AG20443 (cell line): ENCODE data around the gene SMIM20.
"Not testable (repeated sequence)": the region's sequence is repeated elsewhere in the genome, so short reads cannot be mapped to it uniquely, and the experiment has no call there.

Experiments
- DNase-seq: peaks from one replicate; pipeline ENCODE4 v3.0.0; 2012; ENCODE audit warnings: low spot score, mixed read lengths

SMIM20 gene

DNA sequence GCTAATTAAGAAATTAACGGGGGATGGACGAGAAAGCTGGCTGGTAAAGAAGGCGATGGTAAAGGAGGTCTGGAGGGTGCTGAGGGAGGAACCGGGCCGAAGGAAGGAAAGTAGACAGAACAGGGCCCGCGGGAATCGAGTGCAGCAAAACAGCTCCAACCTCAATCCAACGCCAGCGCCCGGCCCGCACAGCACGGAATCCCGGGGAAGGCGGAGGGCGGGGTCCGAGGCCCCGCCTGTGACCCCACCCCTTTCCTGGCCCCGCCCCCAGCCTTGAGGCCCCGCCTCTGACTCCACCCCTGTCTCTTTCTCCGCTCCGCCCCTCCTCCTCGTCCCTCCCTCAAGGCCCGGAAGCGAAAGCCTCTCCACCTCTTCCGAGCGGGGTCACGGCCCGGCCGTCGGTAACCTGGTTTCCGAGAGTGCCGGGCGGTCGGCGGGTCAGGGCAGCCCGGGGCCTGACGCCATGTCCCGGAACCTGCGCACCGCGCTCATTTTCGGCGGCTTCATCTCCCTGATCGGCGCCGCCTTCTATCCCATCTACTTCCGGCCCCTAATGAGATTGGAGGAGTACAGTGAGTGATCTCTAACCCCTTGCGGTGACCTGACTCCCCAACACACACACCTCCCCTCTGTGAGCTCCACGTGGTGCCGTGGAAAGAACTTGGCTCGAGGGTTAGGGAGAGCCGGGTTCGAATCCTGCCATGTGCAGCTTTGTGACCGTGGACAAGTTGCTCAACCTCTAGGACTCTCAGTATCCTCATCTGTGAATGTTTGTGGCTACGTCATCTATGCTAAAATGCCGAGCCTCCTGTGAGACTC is at the start of gene SMIM20:
Gene SMIM20, plus strand, starts transcription at position 370 of the 819 bp plus-strand sequence. Its CDS starts 94 bp downstream, at position 464.
- peak; percentile 97 for DNase-seq

DNA sequence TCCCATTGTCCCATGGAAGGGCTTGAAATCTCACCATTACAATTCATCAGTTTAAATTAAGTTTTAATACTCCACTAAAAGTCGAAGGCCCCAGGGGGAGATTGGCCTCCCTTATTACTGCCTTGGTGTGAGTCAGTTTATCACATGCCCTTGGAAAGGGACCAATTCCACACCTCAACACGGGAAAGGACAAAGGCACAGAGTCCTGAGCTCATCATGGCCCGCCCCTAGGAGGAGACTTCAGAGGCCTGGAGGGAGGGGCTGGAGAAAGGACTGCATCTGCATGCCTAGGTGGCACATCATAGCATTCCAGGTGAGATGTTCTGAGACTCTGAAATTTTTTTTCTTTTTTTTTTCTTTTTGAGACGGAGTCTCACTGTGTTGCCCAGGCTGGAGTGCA is 48.4 kb upstream of the SMIM20 start:
- DNase-seq: peak; percentile 20

DNA sequence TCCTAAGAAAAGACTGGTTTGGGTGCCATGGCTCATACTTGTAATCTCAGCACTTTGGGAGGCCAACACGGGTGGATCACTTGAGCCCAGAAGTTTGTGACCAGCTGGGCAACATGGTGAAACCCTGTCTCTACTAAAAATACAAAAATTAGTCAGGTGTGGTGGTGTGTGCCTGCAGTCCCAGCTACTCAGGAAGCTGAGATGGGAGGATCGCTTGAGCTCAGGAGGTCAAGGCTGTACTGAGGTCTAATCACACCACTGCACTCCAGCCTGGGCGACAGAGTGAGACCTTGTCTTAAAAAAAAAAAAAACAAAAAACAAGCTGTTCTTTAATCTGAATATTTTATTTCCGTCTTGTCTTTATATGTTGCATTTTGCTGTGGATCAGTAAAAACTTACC is 47.6 kb upstream of the SMIM20 start:
- not testable (repeated sequence) for DNase-seq

DNA sequence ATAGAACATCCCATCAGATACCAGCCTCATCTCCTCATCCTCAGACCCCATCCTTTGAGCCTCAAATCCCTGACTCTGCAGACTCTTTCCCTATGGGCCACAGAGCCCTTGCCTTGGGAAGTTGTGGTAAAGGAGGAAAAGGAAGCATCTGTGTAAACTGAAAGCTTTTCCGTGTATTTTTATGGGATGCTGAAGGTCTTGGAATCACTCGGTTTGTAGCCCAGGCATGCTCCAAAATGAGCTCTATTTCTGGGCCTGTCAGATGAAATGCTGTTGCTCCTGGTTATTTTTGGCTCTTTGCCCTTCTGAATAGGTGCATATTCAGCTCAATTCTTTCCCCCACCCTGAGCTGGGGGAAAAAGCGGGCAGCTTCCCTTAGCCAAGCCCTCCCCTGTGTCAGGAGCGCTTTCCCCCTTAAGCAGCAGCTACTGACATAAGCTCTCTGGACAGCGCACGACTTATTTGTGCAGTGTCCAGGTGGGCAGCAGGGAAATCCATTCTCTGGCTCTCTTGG is 46.2 kb upstream of the SMIM20 start:
- DNase-seq: no peak

DNA sequence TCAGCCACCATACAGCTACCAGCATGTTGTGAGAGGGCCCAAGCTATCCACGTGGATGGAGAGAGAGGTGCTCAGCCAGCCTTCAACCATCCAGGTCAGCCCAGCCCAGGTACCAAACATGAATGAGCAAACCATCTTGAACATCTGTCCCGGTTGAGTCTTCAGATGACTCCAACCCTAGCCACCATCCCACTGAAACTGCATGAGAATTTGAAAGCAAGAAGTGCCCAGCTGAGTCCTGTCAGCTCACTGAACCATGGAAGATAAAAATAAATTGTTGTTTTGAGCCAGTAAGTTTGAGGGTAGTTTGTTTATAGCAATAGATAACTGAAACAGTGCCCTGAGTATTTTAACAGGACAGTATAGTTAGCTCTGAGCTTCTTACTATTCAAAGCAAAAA is 43.9 kb upstream of the SMIM20 start:
- no peak for DNase-seq

DNA sequence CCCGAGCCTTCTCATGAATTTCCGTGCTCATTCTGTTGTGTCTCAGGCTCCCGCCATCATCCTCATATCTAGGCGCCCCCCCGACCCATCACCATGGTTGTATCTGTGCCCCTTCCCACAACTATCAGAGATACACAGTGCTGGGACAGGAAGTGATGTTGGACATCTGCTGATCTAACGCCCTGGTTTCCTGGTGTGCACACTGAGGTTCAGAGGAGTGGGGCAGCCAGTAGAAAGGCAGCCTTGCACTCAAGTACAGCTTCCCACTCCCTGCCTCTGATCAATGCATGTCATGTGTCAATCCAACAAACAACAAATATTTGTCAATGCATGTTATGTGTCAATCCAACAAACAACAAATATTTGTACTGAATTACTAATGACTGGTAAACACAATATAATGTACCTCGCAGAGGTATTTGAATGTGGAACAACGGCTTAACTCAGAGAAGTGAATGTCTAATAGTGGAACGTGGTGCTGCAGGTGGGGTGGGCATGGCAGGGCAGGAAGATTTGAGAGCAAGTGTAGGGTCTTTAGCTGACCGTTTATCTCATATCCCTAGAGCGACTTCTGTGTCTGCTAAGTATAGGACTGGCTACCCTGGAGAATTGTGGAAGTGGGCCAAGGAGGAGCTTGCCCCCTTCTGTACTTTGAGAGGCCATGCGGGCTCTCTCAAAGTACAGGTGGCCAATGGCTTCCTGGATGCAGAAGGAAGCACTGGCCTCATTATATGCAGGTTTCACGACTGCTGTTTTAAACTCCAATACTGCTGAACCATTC is 41.0 kb upstream of the SMIM20 start:
- DNase-seq: no peak

DNA sequence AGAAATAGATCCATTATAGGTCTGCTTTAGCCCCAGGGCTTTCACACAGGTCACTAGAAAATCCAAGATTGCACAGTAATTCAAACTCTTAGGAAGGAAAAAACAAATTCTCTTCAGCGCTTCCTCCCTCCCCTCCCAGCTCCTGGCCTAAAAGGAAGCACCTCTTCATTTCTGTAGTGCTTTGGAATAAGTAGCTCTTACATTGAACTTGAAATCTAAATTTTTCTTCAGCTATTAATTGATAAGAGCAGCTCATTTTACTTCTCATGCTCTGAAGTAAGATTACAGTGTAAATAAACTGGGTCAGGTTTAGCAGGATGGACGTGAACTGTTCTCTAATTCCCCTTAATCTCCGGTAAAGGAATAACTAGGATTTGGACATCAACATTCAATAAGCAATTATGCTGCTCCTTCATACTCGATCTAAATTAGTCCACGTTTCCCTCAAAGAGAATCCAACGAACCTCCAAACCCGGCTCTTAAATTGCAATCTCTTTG is 40.3 kb upstream of the SMIM20 start:
- DNase-seq: no peak

DNA sequence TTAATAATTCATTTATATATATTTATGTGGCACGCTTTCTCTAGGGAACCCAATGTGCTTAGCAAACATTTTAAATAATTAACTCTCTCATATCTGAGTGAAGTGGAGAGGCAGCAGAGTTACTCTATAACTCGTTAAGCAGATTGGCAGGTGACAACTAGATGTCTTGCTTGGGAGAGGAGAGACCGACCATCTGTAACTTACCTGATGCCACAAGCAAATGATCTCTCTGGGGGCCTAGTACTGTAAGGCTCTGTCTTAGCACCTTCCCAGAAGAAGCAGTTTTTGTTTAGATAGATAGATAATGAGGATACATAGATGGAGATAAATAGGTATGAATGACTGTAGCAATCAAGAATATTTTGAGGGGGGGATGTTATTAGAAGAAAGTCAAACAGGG is 39.4 kb upstream of the SMIM20 start:
- no peak for DNase-seq

DNA sequence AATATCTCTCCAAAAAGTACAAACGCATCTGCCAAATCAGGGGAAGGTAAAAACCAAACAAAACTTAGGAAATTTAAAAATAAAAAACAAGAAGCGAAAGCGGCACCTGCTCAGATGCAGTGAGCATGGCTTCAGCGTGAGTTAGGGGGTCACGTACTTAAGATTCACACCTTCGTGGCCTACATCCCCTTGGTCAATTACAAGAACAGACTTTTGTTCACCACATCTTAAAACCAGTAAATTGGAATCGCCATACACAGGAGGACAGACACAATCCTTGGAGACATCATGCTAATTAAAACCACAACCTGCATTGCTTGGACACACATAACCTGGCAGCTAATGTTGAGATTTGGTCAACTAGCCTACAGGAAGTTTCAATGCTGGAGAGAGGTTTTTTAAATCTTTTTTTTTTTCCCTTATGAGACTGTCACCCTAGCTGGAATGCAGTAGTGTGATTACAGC is 38.7 kb upstream of the SMIM20 start:
- DNase-seq: no peak

DNA sequence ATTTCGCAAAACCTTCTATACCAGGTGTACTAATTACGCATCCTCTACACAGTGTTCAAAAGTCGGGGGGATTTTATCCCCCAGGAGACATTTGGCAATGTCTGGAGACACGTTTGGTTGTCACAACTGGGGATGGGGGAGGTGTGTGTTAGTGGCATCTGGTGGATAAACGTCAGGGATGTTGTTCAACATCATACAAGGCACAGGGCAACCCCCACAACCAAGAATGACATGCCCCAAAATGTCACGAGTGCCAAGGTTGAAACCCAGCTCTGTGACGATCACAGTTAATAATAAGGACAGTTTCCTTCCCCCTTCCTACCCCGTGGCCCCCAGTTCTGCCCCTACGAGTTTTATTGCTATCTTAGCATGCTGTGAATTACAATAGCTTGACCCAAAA is 35.3 kb upstream of the SMIM20 start:
- DNase-seq: no peak

DNA sequence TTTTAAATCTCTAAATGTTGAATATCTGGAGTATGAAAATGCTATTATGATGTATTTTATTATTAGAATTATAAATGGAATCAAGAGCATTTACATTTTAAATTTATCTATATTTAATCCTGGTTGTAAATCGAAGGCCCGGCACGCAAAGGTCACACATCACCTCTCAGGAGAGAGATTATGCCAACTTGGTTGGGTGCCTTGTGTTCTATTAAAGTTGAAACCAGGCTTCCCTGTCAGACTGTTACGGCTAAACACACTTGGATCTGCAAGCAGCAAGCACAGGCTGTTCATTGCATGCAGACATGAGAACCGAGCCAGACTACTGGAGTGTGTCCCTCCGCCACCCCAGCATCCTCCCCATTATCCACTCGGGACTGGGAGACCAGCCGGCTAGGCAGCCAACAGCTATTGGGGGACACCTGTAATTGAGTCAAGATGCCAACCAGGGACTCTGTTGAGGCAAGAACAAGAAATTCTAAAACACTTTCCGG is 34.9 kb upstream of the SMIM20 start:
- DNase-seq: no peak

DNA sequence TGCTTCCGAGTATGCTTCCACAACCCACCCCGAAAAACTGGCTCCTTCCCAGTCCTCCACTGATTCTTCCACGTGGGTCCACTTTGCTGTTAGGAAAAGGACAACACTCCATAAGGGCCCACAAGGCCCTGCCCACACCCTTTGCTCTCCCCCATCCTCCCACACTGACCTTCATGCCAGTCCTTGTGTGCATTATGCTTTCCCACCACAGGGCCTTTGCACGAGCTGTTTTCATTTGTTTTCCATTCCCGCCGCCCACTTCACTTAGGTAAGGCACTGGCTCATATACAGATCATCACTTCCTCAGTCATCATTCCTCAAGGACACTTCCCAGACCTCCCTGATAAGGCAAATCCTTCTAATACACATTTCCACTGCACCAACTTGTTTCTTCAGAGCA is 34.4 kb upstream of the SMIM20 start:
- no peak for DNase-seq

DNA sequence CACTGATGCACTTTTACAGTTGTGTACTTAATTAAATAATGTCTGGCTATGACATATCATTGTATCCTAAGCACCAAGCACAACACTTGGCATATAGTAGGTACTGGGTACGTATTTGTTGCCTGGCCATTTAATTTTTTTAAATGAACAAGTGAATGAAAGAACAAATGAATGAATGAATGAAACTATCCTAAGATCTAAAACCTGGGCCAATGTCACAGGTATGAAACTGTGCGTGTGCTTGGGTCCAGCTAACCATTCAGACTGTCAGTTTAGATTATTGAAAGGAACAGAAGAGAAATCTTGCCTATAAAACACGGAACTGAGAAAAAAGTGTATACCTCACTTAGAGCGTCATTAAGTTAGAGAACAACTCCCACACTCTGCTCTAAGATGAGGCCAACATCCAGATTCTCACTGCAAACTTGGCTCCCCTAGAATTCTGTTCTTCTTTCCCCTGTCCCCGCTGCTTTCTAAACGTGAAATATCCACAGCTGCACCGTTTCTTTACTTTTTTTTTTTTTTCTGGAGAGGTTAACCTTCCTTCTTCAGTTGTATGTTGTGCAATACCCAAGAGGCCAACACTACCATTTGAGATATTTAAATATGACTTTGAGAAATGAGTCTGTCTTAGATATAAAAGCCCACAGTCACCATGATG is 33.9 kb upstream of the SMIM20 start:
- DNase-seq: no peak

DNA sequence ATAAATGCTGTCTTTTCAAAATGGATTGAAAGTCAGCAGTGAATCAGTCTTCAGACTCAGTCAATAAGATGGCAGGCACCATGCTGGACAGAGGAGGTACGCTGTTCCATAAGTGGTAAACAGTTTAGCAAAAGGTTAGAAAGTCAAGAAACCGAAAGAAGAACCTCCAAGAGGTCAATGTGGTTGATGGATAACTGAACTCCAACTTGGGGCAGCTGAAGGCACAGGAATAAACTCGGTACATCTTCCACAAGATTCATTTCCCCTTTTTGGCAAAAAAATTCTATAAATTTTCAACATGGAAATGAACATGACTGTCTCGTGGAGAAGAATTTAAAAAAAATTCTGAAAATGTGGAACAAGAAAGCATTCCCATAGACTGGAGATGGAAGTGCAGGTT is 32.8 kb upstream of the SMIM20 start:
- DNase-seq: no peak

DNA sequence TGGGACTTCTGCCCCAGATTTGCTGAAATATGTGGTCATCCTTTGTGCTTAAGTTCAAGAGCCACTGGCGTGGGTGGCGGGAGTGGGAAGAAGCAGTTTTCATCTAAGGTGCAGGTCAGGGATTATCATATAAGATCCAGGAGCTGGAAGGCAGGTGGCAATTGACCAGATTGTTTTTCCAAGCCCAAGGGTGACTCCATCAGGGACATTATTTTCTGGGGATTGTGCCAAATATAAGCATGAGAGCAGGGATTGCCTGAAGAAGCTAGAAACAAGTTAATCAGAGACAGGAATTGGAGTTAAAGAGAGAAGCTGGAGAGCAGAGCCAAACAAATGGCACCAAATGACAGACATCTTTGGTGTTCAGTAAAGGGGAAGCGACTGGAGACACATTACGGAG is 31.8 kb upstream of the SMIM20 start:
- DNase-seq: no peak

DNA sequence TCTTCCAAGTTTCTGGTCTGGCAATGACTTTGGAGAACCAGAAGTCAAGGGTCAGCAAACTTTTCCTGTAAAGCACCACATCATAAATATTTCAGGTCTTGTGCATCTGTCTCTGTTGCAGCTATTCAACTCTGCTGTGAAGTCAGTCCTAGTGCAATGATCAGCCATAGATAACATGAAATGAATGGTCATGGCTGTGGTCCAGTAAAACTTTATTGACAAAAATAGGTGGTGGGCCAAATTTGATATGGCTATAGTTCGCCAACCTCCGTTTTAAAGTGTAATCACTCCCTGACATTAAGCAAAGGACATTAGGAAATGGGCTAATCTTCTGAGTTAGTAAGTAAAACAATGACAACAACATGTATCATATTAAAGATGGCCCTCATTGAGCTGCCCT is 30.5 kb upstream of the SMIM20 start:
- DNase-seq: no peak

DNA sequence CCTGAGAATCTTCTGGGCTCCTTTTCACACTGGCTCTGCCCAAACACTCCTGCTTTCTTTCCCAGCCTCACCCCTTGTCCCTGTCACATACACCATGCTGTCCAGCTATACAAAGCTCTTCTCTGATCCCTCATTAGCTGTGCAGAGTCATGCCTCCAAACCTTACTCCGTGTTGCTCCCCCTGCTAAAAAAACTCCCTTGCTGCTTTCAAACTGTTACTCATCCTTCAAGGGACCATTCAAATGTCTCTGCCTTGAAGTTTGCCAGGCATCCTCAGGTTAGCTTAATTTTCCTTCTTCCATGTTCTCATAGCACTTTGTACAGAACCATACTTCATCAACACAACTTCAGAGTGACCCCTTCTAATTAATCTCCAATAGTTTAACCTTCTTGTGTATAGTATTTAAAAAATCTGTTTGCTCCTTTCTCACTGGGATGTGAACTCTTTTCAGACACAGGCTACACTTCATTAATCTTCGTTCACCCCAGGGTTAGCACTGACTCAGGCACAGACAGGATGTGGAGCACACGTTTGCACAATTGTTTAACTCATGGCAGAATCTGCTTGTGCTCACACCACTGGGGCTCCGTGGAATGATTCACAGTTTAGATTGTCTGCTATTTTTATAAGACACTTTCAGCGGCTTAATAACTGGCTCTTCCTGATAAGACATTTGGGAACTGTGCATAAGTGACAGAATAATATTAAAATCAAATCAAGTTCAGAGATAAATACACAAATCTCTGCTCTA is 29.8 kb upstream of the SMIM20 start:
- DNase-seq: peak; percentile 41

DNA sequence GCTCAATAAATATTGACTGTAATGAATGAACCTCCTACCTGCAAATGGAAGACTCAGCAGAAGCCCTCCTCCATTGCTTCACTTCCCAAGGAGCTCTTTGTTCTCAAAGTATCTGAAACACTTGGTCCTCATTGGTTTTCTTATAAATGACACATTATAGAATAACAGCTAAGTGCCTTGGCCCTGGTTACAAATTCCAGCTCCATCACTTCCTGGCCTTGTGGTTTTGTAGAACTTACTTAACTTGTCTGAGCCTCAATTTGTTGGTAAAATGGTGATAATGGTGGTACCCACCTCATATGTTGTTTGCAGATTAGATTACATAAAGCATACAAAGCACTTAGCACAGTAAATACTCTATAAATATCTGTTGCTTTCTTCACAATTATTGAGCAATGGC is 25.2 kb upstream of the SMIM20 start:
- DNase-seq: no peak

DNA sequence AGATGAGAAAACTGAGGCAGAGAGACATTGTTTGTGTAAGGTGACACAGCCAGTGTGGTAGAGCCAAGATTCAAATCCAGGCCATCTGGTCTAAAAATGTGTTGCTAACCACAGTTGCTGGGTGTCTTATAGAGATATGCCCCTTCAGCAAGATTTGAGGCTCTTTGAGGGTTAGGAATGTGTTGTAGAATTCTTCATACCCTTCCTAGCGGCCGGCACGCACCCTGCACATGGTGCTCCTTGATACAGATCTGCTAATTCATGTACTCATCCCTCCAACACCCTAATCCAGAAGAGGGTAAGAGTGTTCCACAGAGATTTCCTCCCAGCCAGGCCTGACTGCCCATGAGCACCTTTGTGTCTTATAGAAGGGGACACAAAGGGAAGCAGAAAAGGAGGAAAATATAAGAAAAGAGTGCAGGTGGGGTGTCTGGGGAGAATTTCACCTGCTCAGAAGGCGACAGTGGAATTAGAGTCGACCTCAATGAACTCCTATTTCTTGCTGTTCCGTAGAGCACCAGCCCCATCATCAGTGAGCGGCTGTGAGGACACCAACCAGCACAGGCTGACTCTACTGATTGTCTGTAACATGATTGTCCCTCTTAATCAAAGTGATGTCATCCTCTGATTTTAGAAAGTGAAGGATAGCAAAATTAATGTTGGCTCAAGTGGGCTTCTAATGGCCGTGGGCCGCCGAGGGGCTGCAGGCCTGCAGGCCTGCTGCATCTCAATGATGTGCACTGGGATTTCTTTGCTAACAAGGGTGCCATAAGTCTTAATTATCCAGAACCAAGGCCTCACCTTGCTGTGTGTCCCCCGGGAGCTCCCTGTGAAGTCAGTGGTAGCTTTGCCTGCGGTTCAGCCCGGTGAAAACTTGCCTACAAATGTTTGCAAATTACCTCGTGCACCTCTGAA is 24.2 kb upstream of the SMIM20 start:
- DNase-seq: no peak
